SK-N-SH treated with all-trans-retinoic acid at 6 μM for 48 hours (cell line): ENCODE data around the gene QRICH2.

Experiments used
- ATAC-seq: fragments of 200-7000 bp; cut with Tn5 transposase; 3 replicates; pipeline ENCODE4 v1.9.1; 2020; ENCODE audit warnings: mild to moderate bottlenecking, moderate library complexity
- ARNTL ChIP-seq: fragments of 450-650 bp; formaldehyde crosslinking; IDR thresholded peaks from 2 replicates; pipeline ENCODE4 v1.5.0; 2020; ENCODE audit warnings: low read depth, mild to moderate bottlenecking, moderate library complexity, borderline replicate concordance
- BACH2 ChIP-seq: fragments of 250-450 bp; sonication (Bioruptor Pico); IDR thresholded peaks from 2 replicates; pipeline ENCODE4 v1.9.0; 2021; ENCODE audit warnings: mild to moderate bottlenecking, borderline replicate concordance
- CREB5 ChIP-seq: fragments of 250-450 bp; sonication (Bioruptor Pico); IDR thresholded peaks from 2 replicates; pipeline ENCODE4 v1.5.1; 2020; ENCODE audit warnings: low read depth, mild to moderate bottlenecking, moderate library complexity
- CSDC2 ChIP-seq: fragments of 250-450 bp; sonication (Bioruptor Pico); IDR thresholded peaks from 2 replicates; pipeline ENCODE4 v1.5.0; 2020; ENCODE audit warnings: mild to moderate bottlenecking, moderate library complexity
- ESRRG ChIP-seq: fragments of 250-450 bp; sonication (Bioruptor Pico); IDR thresholded peaks from 2 replicates; pipeline ENCODE4 v1.6.1; 2021; ENCODE audit warnings: mild to moderate bottlenecking
- PATZ1 ChIP-seq: fragments of 250-450 bp; sonication (Bioruptor Pico); IDR thresholded peaks from 2 replicates; pipeline ENCODE4 v1.8.0; 2020; ENCODE audit warnings: mild to moderate bottlenecking, moderate library complexity, borderline replicate concordance
- PPARA ChIP-seq: fragments of 250-450 bp; sonication (Bioruptor Pico); IDR thresholded peaks from 2 replicates; pipeline ENCODE4 v1.5.0; 2020; ENCODE audit warnings: mild to moderate bottlenecking, borderline replicate concordance
- RARB ChIP-seq: fragments of 250-450 bp; sonication (Bioruptor Pico); IDR thresholded peaks from 2 replicates; pipeline ENCODE4 v1.8.0; 2021; ENCODE audit warnings: mild to moderate bottlenecking, moderate library complexity
- SNAI2 ChIP-seq: fragments of 250-450 bp; sonication (Bioruptor Pico); IDR thresholded peaks from 2 replicates; pipeline ENCODE4 v1.5.0; 2020; ENCODE audit warnings: mild to moderate bottlenecking, moderate library complexity
- TCF4 ChIP-seq: fragments of 250-450 bp; sonication (Bioruptor Pico); IDR thresholded peaks from 2 replicates; pipeline ENCODE4 v1.8.0; 2021; ENCODE audit warnings: mild to moderate bottlenecking, moderate library complexity, borderline replicate concordance
- ZC3H10 ChIP-seq: fragments of 250-450 bp; sonication (Bioruptor Pico); IDR thresholded peaks from 2 replicates; pipeline ENCODE4 v1.5.1; 2021; ENCODE audit warnings: mild to moderate bottlenecking, moderate library complexity
- ZFP3 ChIP-seq: fragments of 250-450 bp; sonication (Bioruptor Pico); IDR thresholded peaks from 2 replicates; pipeline ENCODE4 v1.5.0; 2020; ENCODE audit warnings: mild to moderate bottlenecking, moderate library complexity
- ZFP30 ChIP-seq: fragments of 450-650 bp; formaldehyde crosslinking; IDR thresholded peaks from 2 replicates; pipeline ENCODE4 v1.5.0; 2022; ENCODE audit warnings: mild to moderate bottlenecking, moderate library complexity
- ZNF565 ChIP-seq: fragments of 450-650 bp; formaldehyde crosslinking; conservative IDR thresholded peaks from 2 replicates; pipeline ENCODE4 v1.5.0; 2020; ENCODE audit warnings: low read depth, mild to moderate bottlenecking, moderate library complexity
- ZNF70 ChIP-seq: fragments of 450-650 bp; formaldehyde crosslinking; IDR thresholded peaks from 2 replicates; pipeline ENCODE4 v1.5.0; 2020; ENCODE audit warnings: mild to moderate bottlenecking, moderate library complexity
- ZNF8 ChIP-seq: fragments of 450-650 bp; formaldehyde crosslinking; IDR thresholded peaks from 2 replicates; pipeline ENCODE4 v1.5.0; 2020; ENCODE audit warnings: mild to moderate bottlenecking, moderate library complexity
- TF ChIP-seq, protein P1 (sequence below): fragments of 250-450 bp; sonication (Bioruptor Pico); IDR thresholded peaks from 2 replicates; pipeline ENCODE4 v1.5.1; 2021; ENCODE audit warnings: mild to moderate bottlenecking, moderate library complexity
- TF ChIP-seq, protein P2 (sequence below): fragments of 250-450 bp; sonication (Bioruptor Pico); IDR thresholded peaks from 2 replicates; pipeline ENCODE4 v1.5.0; 2020; ENCODE audit warnings: mild to moderate bottlenecking, moderate library complexity
- TF ChIP-seq, protein P3 (sequence below): fragments of 250-450 bp; sonication (Bioruptor Pico); IDR thresholded peaks from 2 replicates; pipeline ENCODE4 v1.8.0; 2021; ENCODE audit warnings: low read depth, mild to moderate bottlenecking, moderate library complexity, borderline replicate concordance

The QRICH2 gene

GRCh38 chr17:76307966-76308338, at the start of gene QRICH2:
QRICH2 (minus strand) TSS chr17:76308276; CDS start chr17:76307998, 278 bp downstream.
- TF ChIP-seq, protein P1, sequence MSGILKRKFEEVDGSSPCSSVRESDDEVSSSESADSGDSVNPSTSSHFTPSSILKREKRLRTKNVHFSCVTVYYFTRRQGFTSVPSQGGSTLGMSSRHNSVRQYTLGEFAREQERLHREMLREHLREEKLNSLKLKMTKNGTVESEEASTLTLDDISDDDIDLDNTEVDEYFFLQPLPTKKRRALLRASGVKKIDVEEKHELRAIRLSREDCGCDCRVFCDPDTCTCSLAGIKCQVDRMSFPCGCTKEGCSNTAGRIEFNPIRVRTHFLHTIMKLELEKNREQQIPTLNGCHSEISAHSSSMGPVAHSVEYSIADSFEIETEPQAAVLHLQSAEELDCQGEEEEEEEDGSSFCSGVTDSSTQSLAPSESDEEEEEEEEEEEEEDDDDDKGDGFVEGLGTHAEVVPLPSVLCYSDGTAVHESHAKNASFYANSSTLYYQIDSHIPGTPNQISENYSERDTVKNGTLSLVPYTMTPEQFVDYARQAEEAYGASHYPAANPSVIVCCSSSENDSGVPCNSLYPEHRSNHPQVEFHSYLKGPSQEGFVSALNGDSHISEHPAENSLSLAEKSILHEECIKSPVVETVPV (CRISPR knock-in tag): no peak
- TF ChIP-seq CSDC2 (CRISPR knock-in tag) (no peak), ZFP30 (CRISPR knock-in tag) (no peak), ARNTL (CRISPR knock-in tag) (no peak), PPARA (CRISPR knock-in tag) (no peak), RARB (no peak), ZNF8 (CRISPR knock-in tag) (no peak), ZFP3 (CRISPR knock-in tag) (no peak), CREB5 (no peak), TCF4 (CRISPR knock-in tag) (no peak), BACH2 (CRISPR knock-in tag) (no peak)
- ATAC-seq: no peak

DNA sequence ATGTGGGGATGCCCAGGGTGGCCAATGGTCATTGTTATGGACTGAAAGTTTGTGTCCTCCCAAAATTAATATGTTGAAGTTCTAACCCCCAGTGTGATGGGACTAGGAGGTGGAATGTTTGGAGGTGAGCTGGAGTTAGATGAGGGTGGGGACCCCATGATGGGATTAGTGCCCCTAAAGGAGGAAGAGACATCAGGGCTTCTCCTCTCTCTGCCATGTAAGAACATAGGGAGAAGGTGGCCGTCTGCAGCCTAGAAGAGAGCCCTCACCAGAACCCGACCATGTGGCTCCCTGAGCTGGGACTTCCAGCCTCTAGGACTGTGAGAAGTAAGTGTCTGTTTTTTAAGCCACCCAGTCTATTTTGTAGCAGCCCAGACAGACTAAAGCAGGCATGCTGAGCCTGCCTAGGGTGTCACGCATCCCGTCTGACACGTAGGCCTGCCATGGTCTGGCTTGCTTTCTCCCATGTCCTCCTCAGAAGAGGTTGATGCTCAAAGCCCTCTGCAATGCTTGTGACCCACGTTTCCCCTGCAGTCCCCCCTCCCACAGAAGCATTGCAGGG, 49.6 kb upstream of the QRICH2 start:
- no peak for ATAC-seq
- TF ChIP-seq RARB (no peak), TCF4 (CRISPR knock-in tag) (no peak), BACH2 (CRISPR knock-in tag) (no peak), PPARA (CRISPR knock-in tag) (no peak), CSDC2 (CRISPR knock-in tag) (no peak), PATZ1 (CRISPR knock-in tag) (no peak), ZNF565 (no peak), CREB5 (no peak), ZC3H10 (CRISPR knock-in tag) (no peak), ZNF8 (CRISPR knock-in tag) (no peak), SNAI2 (no peak), ESRRG (CRISPR knock-in tag) (no peak), ZNF70 (CRISPR knock-in tag) (no peak)
- TF ChIP-seq, protein P2, sequence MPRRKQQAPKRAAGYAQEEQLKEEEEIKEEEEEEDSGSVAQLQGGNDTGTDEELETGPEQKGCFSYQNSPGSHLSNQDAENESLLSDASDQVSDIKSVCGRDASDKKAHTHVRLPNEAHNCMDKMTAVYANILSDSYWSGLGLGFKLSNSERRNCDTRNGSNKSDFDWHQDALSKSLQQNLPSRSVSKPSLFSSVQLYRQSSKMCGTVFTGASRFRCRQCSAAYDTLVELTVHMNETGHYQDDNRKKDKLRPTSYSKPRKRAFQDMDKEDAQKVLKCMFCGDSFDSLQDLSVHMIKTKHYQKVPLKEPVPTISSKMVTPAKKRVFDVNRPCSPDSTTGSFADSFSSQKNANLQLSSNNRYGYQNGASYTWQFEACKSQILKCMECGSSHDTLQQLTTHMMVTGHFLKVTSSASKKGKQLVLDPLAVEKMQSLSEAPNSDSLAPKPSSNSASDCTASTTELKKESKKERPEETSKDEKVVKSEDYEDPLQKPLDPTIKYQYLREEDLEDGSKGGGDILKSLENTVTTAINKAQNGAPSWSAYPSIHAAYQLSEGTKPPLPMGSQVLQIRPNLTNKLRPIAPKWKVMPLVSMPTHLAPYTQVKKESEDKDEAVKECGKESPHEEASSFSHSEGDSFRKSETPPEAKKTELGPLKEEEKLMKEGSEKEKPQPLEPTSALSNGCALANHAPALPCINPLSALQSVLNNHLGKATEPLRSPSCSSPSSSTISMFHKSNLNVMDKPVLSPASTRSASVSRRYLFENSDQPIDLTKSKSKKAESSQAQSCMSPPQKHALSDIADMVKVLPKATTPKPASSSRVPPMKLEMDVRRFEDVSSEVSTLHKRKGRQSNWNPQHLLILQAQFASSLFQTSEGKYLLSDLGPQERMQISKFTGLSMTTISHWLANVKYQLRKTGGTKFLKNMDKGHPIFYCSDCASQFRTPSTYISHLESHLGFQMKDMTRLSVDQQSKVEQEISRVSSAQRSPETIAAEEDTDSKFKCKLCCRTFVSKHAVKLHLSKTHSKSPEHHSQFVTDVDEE (CRISPR knock-in tag): no peak
- TF ChIP-seq, protein P1 (CRISPR knock-in tag): no peak
- TF ChIP-seq, protein P3, sequence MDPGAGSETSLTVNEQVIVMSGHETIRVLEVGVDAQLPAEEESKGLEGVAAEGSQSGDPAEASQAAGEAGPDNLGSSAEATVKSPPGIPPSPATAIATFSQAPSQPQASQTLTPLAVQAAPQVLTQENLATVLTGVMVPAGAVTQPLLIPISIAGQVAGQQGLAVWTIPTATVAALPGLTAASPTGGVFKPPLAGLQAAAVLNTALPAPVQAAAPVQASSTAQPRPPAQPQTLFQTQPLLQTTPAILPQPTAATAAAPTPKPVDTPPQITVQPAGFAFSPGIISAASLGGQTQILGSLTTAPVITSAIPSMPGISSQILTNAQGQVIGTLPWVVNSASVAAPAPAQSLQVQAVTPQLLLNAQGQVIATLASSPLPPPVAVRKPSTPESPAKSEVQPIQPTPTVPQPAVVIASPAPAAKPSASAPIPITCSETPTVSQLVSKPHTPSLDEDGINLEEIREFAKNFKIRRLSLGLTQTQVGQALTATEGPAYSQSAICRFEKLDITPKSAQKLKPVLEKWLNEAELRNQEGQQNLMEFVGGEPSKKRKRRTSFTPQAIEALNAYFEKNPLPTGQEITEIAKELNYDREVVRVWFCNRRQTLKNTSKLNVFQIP: no peak
- TF ChIP-seq, all 23 proteins: peak for 0
